ENCODE data around the gene LCT. TPM values are rescaled to one million over a fixed set of nuclear protein-coding genes. Genes with fewer than 3 reads are reported as not detected.

The LCT gene
- total and polyA plus RNA-seq, 4 donors = 0.01 to 0.06 (median 0.02) TPM; not detected in 1

DNA sequence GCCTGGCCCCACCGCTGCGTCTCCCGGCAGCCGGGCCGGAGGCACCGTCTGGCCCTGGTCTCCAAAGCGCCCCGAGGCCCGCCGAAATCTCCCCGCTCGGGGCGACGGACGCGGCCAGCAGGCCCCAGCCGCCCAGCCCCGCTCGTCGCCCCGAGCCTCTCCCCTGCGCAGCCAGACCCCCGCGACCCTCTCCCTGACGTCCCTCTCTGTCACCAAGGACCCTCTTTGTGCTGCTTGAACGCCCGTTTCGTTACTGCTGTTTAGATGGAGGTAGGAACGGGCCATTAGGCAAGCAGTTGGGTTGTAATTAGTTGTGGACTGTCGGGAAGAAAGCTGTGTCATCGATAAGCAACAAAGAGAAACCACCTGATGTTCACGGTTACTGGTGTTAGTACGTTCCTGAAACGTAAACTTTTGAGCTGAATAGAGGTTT, 94.6 kb downstream of the LCT start:
- no peaks in the 10 kb centered on the region for H3K27me3 ChIP-seq (ENCODE audit: control insufficient read depth in 3 of 3, insufficient read depth in 3 of 3, low read length in 2 of 3)
- H3K27ac ChIP-seq (ENCODE audit: low read depth in 1 of 2, low read length in 1 of 2) = peak overlapping the region; percentile 99
- WGBS, 2 donors = 0 to 1% methylated on average over 34 of the region's 34 CpGs
- peaks cover 2 to 9% (median 6%) of the 10 kb centered on the region in 5 donors for H3K4me1 ChIP-seq (ENCODE audit: control insufficient read depth in 5 of 5, insufficient read depth in 5 of 5, low read length in 5 of 5)
- TF ChIP-seq, protein P1, sequence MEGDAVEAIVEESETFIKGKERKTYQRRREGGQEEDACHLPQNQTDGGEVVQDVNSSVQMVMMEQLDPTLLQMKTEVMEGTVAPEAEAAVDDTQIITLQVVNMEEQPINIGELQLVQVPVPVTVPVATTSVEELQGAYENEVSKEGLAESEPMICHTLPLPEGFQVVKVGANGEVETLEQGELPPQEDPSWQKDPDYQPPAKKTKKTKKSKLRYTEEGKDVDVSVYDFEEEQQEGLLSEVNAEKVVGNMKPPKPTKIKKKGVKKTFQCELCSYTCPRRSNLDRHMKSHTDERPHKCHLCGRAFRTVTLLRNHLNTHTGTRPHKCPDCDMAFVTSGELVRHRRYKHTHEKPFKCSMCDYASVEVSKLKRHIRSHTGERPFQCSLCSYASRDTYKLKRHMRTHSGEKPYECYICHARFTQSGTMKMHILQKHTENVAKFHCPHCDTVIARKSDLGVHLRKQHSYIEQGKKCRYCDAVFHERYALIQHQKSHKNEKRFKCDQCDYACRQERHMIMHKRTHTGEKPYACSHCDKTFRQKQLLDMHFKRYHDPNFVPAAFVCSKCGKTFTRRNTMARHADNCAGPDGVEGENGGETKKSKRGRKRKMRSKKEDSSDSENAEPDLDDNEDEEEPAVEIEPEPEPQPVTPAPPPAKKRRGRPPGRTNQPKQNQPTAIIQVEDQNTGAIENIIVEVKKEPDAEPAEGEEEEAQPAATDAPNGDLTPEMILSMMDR (IDR thresholded peaks at IDR 0.05; ENCODE audit: control extremely low read depth, extremely low read depth) = no peak
- H3K36me3 ChIP-seq (ENCODE audit: control insufficient read depth in 4 of 4, insufficient read depth in 4 of 4, low read length in 4 of 4) = peaks cover 0 to 12% (median 5%) of the 10 kb centered on the region in 4 donors
- ATAC-seq (ENCODE audit: insufficient read depth, low FRiP score) (peak; percentile 43), DNase-seq (peak; percentile 68 to 84 (median 77))
- peak overlapping the region; percentile 82 for H3K4me3 ChIP-seq
- H3K9me3 ChIP-seq (ENCODE audit: control insufficient read depth in 4 of 4, insufficient read depth in 3 of 4, low read length in 3 of 4) = no peaks in the 10 kb centered on the region
- H3K9ac ChIP-seq (ENCODE audit: insufficient read depth in 1 of 2, low read length in 2 of 2) = peak overlapping the region; percentile 98 to 100

DNA sequence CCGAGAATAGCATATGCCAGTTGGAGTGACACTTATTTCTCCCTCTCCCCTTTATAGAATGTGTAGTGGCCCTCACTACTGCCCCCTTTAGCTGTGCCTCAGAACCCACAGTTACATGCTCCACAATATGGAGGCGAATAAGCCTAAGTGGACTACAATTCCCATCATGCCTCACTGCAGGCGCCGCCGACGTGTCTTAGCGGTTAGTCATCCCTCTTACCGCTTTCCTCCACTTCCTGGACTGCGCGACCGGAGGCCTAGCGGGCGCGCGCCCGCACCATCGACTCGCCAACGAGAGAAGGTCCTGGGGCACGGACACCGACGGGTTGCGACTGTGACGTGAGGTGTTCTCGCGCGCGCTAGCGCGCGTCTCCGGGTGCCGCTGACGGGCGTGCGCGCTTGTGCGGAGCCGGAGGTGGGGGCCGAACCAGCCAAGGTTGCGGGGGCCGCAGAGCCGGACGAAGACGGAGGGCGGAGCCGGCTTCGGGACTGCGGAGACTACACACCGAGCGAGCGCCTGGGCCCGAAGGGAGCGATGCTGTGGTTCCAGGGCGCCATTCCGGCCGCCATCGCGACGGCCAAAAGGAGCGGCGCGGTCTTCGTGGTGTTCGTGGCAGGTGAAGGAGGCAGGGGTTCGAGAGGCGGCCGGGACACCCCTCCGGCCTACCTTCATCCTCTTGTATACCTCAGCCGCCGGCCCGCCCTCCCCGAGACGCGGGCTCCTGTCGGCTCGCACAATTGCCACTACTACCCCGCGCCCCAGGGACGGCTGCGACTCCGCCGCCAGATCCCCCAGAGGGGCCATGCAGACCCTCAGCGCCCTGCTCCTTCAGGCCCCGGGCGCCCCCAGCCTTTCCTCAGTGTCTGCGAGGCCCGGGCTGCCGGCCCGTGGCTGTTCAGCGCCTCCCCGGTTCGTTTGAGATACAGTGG, 95.3 kb downstream of the LCT start, which contains the start of gene UBXN4:
Gene UBXN4 (plus strand): TSS at position 461 of the 930 bp plus-strand sequence. CDS start 75 bp downstream, at position 536.
- Histone ChIP-seq H3K27ac (ENCODE audit: low read depth in 1 of 2, low read length in 1 of 2) (peak within 1 kb of the TSS; percentile 99), H3K36me3 (ENCODE audit: control insufficient read depth in 4 of 4, insufficient read depth in 4 of 4, low read length in 4 of 4) (peaks cover 0 to 11% (median 5%) of the 10 kb centered on the region in 4 donors), H3K4me1 (ENCODE audit: control insufficient read depth in 5 of 5, insufficient read depth in 5 of 5, low read length in 5 of 5) (peaks cover 2 to 9% (median 6%) of the 10 kb centered on the region in 5 donors), H3K4me3 (peak within 1 kb of the TSS; percentile 82), H3K9ac (ENCODE audit: insufficient read depth in 1 of 2, low read length in 2 of 2) (peak within 1 kb of the TSS; percentile 98 to 100), H3K9me3 (ENCODE audit: control insufficient read depth in 4 of 4, insufficient read depth in 3 of 4, low read length in 3 of 4) (no peaks in the 10 kb centered on the region), H3K27me3 (ENCODE audit: control insufficient read depth in 3 of 3, insufficient read depth in 3 of 3, low read length in 2 of 3) (no peaks in the 10 kb centered on the region)
- 1% methylated on average over 64 to 93 of the region's 93 CpGs for WGBS, 2 donors
- TF ChIP-seq, protein P1 (IDR thresholded peaks at IDR 0.05; ENCODE audit: control extremely low read depth, extremely low read depth) = no peak
- peak; percentile 95 for ATAC-seq (ENCODE audit: insufficient read depth, low FRiP score)
- DNase-seq = peak; percentile 98 to 99 (median 99)

DNA sequence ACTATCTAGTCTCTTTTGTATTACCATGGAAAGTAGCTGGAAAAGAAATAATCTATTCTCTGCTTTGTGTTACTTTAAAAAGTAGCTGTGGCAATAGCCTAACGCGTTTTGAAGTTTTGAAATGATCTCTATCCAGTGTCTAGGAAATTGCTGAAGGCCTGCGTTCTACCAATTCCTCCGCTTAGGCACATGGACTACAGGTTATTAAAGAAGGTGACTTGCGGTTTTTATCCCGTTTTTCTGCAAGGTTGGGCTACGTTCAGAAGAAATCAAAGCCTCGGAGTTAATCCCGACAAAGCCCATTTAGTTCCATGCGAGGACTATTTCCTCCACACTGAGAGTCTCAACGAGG, 96.0 kb downstream of the LCT start:
- no peak for DNase-seq
- TF ChIP-seq, protein P1 (IDR thresholded peaks at IDR 0.05; ENCODE audit: control extremely low read depth, extremely low read depth) = no peak
- ATAC-seq (ENCODE audit: insufficient read depth, low FRiP score) = no peak
- Histone ChIP-seq H3K27me3 (ENCODE audit: control insufficient read depth in 3 of 3, insufficient read depth in 3 of 3, low read length in 2 of 3) (no peaks in the 10 kb centered on the region), H3K4me3 (no peak overlapping the region), H3K4me1 (ENCODE audit: control insufficient read depth in 5 of 5, insufficient read depth in 5 of 5, low read length in 5 of 5) (peaks cover 2 to 9% (median 6%) of the 10 kb centered on the region in 5 donors), H3K9ac (ENCODE audit: insufficient read depth in 1 of 2, low read length in 2 of 2) (no peak overlapping the region), H3K27ac (ENCODE audit: low read depth in 1 of 2, low read length in 1 of 2) (peak overlapping the region in 1 of 2 donors; percentile 72), H3K36me3 (ENCODE audit: control insufficient read depth in 4 of 4, insufficient read depth in 4 of 4, low read length in 4 of 4) (peaks cover 0 to 10% (median 2%) of the 10 kb centered on the region in 4 donors), H3K9me3 (ENCODE audit: control insufficient read depth in 4 of 4, insufficient read depth in 3 of 4, low read length in 3 of 4) (no peaks in the 10 kb centered on the region)
- 78 to 85% methylated on average over 11 of the region's 11 CpGs for WGBS, 2 donors
